NCI-H526 (cell line): ENCODE results near the gene ZSCAN10.
"Not testable (repeated sequence)": the region's sequence is repeated elsewhere in the genome, so short reads cannot be mapped to it uniquely, and the experiment has no call there.

Experiments used
- DNase-seq, 2 experiments: peaks; one replicate each; lab custom pipeline; 2025; lab: John Stamatoyannopoulos, UW

Gene ZSCAN10

GRCh38 chr16:3098459-3099394 is at the start of gene ZSCAN10:
Gene ZSCAN10, minus strand, starts transcription at chr16:3099294. Its CDS starts 6,357 bp downstream, at chr16:3092937.
- no peak for DNase-seq

GRCh38 chr16:3148256-3149192 is 49.4 kb upstream of the ZSCAN10 start:
- DNase-seq: no peak

DNA sequence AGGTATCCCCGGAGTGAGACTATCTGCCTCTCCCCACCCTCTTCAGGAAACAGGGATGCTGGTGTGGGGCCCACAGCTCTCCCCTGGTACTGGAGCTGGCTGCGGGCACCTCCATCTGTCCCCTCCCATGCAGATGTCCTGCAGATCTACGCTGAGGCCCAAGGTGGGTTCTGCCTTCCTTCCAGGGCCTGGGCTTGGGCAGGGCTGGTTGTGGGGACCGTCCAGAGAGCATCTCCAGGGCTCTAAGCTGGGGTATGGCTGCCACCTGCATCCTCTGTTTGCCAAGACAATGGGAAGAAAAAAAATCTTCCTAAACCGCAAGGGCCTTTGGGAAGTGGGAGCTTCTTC is 48.6 kb upstream of the ZSCAN10 start:
- DNase-seq: no peak

GRCh38 chr16:3147046-3147756 is 48.1 kb upstream of the ZSCAN10 start:
- no peak for DNase-seq

GRCh38 chr16:3145660-3146059 is 46.6 kb upstream of the ZSCAN10 start:
- no peak for DNase-seq

DNA sequence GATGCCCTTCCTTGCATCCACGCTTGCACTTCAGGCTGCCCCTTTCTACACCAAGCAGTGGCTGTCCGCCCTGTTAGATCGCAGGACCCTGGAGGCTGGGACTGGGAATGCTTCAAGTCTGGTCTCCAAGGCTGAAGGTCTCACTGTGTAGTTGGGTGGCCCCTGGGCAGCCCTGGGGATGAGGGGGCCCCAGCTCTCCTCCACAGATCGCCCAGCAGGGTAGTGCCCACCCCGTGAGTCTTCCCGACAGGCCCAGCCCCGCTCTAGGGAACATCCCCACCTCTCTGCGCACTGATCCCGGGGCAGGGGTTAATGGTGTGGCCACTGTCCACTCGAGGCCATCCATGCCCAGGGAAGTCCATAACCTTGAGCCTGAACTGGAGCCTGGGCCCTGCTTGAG is 46.1 kb upstream of the ZSCAN10 start:
- no peak for DNase-seq

DNA sequence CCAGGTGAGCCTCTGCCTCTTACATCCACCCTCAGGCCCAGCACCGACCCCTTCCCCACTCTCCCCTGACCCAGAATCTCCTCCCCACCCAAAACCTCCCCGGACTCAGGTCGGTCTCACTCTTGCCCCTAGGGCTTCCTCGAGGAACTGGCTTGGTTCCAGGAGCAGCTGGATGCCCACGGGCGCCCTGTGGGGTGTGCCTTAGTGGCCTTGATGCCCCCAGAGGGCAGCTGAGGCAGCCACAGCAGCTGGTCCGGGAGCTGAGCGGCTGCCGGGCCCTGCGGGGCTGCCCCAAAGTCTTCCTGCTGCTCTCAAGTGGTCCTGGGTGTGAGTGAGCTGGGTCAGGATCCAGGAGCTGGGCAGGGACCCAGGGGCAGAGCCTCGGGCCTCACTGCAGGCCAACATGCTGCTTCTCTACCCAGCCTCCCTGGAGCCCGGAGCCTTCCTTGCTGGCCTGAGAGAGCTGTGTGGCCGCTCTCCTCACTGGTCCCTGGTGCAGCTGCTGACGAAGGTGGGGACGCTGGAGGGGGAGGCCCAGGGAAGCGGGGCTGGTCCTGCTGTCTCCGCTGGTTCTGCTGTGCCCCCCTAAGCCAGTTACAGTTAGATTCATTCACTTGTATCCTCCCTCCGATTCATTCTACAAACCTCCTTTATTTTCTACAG is 45.4 kb upstream of the ZSCAN10 start:
- no peak for DNase-seq

GRCh38 chr16:3143598-3144320 is 44.7 kb upstream of the ZSCAN10 start:
- DNase-seq: no peak

DNA sequence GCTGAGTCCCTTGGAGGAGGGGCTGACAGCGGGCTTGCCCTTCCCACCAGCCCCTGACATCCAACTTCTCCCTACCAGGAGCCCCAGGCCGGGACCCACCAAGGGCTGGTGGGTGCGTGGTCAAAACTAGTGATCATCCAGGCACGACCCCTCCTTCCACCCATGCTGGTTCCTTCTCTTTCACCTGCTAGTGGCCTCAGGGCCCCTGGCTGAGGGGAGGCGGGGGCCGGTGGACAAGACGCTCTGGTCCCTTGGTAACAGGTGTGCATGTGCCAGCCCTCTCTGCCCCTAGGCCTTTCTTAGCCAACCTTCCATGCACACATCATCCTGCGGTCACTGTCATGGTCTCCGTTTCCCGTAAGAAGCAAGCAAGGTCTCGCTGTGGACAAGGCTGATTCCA is 44.1 kb upstream of the ZSCAN10 start:
- DNase-seq: no peak

DNA sequence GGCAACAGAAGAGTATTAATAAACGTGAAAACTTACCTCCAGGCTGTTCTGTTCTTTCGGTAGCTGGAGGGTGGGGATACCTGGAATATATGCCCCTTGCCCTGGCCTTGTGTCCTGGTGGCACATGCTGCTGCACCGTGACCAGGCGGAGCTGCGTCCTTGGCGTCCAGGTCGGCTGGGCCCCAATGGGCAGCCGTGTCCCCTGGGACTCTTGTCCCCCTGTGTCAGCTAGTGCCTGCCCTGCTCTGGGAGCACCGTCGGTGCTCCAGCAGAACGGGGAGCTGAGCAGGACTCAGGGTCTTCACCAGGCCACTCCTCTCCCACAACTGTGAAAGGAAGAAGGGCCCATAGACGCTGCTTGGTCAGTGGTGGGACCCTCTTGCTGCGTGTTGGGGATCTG is 43.7 kb upstream of the ZSCAN10 start:
- DNase-seq: no peak

DNA sequence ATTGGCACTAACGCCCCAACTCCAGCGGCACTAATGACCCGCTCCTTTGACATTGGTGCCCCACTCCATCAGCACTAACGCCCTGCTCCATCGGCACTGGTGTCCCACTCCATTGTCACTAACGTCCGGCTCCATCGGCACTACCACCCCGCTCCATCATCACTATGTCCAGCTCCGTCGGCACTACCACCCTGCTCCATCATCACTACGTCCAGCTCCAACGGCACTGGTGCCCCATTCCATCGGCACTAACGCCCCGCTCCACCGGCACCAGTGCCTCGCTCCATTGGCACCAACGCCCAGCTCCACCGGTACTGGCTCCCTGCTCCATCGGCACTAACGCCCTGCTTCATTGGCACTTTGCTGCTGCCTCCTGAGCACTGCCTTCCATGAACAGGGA is 43.2 kb upstream of the ZSCAN10 start:
- no peak for DNase-seq

DNA sequence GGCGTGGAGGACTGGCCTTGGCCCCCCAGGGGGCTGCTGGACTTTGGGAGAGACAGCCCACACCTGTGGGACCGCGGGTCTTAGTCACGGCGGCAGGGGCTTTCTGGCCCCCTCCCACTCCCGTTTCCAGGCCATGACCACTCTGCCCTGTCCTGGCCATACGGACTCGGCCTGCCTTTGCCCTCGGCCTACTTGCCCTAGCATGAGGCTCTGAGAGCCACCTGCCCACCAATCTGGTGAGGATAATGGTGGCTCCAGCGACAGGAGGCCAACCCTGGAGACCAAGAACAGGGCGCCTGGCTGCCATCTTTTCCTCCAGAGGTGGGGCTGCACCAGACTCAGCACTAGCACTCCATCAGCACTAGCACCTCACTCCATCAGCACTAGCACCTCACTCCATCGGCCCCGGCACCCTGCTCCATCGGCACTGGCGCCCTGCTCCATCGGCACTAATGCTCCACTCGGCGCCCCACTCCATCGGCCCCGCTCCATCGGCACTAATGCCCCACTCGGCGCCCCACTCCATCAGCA is 42.8 kb upstream of the ZSCAN10 start:
- DNase-seq: no peak

GRCh38 chr16:3140603-3141427 is 41.7 kb upstream of the ZSCAN10 start:
- no peak for DNase-seq

DNA sequence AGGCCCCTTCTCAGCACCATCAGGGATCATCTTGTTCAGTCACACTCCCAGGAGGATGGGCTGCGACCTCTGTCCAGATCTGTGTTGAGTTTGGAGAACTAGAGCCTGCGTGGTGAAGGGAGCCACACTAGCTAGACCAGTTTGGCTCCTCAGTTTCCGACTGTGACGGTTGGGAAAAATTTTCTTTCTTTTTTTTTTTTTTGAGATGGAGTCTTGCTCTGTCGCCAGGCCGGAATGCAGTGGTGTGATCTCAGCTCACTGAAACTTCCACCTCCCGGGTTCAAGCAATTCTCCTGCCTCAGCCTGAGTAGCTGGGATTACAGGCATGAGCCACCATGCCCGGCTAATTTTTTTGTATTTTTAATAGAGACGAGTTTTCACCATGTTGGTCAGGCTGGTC is 40.5 kb upstream of the ZSCAN10 start:
- DNase-seq: not testable (repeated sequence)

DNA sequence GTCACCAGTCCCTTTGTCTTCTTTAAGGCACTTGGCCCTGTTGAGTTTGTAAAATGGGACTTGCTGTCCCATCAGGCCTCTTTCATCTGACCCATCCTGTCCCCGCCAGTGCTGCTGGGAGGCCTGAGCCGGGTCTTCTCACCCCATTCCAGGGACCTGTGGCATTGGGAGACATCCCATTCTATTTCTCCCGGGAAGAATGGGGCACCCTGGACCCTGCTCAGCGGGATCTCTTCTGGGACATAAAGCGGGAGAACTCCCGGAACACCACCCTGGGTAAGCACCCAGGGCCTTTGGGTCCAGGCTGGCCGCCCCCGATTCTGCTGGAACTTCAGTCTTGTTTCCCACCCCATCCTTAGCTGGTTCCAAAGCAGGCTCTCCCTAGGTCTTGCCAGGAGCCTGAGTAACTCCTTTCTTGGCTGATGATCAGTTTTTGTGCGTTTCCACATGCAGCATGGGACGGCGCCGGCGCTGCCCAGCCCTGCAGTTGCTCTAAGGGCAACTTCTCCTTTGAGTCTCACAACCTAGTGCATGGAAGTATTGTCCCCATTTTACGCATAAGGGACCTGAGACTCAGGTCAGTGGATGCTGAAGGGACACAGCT is 39.8 kb upstream of the ZSCAN10 start:
- no peak for DNase-seq

DNA sequence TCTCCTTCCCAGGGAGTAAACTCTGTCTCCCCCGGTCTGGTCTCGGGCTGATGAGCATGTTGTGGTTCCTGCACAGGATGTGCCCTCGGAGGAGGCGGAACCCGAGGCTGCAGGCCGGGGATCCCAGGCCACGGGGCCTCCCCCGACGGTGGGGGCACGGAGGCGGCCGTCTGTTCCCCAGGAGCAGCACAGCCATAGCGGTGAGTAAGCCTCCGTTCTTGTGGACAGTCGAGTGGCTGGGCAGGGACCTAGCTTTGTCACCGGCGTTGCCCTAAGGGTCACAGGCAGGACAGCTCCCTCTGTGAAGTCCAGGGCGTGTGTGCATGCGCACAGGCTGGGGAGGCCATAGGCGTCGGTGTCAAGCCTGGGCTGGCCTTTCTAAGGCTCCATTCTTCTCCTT is 39.2 kb upstream of the ZSCAN10 start:
- DNase-seq: no peak

GRCh38 chr16:3137267-3137666 is 38.2 kb upstream of the ZSCAN10 start:
- DNase-seq: no peak

DNA sequence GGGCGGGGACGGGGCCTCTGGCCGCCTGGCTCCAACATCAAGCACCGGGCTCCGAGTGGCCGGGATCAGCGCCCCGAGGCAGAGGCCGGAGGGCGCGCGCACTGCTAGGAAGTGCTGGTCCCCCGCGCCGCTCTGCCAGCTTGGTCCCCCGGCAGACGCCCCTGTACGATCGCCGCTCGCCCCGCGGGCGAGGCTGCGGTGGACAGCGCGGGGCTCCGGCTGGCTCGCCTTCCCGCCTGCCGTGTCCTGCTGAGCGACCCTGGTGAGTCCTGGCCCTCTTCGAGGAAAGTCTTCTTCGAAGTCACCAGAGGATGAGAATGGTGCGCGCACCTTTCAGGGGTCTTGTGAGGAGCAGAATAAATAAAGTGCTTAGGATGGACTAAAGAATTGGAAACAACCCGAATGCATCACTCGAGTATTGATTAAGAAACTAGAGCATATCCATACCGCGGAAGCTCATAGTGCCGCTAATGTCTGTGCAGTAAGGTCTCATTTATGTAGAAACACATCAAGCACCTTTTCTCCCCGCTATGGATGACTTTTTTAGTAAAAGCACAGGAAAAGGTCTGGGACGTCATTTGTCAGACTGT is 36.1 kb upstream of the ZSCAN10 start:
- DNase-seq: peak in 1 of 2 experiments; percentile 53
